ENCODE results near the gene ZNF385C.
"Not testable (repeated sequence)": the region's sequence is repeated elsewhere in the genome, so short reads cannot be mapped to it uniquely, and the experiment has no call there.

Gene ZNF385C

DNA sequence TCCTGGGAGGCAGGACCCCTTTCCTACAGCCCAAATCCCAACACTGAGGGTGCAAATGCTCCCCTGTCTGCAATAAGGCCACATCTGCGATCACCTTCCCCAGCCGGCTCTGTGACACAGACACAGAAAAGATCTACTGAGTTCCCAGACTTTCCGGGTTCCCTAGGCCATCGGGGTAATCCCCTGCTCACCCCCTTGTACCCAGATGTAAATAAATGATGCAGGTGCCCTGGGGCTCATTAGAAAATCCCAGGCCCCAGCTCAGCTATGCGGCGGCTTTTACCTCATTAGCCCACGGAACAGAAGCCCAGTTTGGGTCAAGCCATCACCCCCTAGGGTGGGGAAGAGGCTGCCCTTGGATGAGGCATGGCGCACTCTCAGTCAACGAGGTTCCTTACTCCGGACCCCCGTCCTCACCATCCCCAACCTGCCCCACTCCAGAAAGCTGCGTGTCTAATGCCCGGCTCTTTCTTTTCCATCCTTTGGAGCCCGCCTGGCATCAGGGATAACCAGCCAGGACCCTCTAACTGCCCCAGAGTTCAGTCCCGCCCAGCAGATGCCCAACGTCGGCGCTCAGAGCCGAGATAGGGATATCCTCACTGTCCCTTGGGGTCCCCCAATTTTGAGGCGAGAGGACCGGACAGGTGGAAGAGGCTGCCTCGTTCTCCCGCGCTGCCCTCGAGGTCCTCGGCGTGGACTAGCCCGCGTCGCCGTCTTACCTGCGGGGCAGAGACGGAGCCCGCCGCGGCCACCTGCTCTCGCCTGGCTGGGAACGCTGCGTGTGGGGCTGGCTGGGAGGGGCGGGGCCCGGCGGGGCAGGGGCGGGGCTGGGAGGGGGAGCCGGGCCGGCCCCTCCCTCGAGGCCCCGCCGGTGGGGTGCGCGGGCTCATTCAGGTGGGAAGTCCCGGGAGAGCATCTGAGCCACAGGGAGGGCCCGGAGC, at the start of gene ZNF385C:
TSS of gene ZNF385C (minus strand) at position 783 of the 941 bp plus-strand sequence. CDS start 35,417 bp downstream, outside the sequence.
- no peak for DNase-seq

DNA sequence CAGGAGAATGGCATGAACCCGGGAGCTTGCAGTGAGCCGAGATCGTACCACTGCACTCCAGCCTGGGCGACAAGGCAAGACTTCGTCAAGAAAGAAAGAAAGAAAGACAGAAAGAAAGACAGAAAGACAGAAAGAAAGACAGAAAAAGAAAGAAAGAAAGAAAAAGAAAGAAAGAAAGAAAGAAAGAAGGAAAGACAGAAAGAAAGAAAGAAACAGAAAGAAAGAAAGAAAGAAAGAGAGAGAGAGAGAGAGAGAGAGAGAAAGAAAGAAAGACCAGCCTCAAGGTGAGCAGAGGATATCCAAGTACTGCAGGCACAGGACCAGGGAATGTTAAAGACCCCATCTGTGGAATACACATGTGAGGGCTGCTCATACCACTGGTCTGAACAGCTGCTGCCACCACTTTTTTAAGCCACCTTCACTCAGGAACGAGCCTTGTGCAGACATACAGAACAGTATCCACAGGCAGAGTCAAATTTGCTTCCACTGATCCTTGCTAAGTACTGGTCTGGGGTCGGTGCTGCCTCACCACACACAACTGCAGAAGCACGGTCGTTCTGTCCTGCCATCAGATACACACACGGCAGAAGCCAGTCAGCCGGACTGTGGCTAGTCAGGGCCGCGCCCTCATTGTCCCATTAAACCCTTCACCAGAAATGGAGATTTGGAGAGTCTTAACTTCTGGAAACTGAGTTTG, 48.8 kb upstream of the ZNF385C start:
- no peak for DNase-seq

- not testable (repeated sequence) for DNase-seq
These were observed 44.9 kb upstream of the ZNF385C start for GRCh38 chr17:42143138-42143537.

- DNase-seq = no peak
These were observed 44.2 kb upstream of the ZNF385C start for GRCh38 chr17:42142371-42142896.

GRCh38 chr17:42141382-42141781, 43.1 kb upstream of the ZNF385C start:
- DNase-seq = no peak

DNA sequence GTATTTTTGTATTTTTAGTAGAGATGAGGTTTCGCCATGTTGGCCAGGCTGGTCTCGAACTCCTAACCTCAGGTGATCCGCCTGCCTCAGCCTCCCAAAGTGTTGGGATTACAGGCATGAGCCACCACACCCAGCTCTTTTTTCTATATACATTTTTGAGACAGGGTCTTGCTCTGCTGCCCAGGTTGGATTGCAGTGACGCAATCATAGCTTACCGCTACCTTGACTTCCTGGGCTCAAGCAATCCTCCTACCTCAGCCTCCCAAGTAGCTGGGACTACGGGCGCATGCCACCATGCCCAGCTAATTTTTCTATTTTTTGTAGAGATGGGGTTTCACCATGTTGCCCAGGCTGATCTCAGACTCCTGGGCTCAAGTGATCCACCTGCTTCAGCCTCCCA, 42.4 kb upstream of the ZNF385C start:
- DNase-seq = not testable (repeated sequence)

DNA sequence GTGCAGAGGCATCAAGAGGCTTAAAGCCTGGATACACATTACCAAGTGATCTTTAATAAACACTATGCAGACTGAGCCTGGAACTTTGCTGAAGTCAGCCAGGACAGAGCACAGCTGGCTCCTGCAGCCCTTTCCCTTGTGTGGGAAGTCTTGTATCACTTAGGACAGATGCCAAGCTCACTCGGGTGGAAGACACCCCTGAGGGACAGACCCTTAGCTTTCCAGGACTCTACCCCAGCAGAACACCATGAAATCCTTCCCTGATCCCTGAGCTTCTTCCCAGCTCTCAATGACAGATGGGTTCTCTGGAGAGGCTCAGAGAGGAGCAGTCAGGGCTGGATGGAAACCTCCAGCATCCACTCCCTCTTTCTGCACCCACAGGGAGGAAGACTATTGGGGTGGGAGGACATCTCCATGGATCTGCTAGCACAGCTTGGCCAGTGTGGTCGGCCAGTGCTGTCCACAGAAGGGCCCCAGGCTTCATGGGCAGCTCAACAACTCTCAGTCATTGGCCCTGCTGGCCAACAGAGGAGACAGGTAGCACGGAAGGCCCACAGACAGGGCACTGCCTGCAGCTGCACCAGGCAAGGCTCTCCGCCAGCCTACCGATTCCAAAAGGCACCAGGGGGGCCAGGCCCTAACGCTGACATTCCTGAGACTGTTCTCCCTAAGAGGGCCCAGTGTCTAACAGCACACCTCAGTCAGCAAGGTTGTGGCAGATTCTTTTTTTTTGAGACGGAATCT, 40.6 kb upstream of the ZNF385C start:
- DNase-seq = no peak

DNA sequence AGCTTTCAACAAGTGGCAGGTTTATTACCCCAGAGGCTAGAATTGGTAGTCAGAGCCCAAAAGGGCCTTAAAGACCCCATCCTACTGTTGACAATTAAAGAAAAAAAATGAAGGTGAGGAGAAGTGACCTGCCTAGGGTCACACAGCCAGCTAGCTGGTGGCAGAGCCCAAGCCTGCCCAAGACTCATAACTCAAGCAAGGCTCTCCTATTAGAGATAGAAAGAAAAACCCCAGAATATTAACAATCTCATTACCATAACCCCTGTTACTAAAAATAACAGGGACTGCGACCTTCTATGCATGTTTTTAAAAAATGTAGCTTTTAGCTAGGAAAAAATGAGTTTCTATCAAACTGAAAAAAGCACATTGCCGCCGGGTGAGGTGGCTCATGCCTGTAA, 38.4 kb upstream of the ZNF385C start:
- DNase-seq = no peak

GRCh38 chr17:42135664-42136653, 37.7 kb upstream of the ZNF385C start:
- no peak for DNase-seq

DNA sequence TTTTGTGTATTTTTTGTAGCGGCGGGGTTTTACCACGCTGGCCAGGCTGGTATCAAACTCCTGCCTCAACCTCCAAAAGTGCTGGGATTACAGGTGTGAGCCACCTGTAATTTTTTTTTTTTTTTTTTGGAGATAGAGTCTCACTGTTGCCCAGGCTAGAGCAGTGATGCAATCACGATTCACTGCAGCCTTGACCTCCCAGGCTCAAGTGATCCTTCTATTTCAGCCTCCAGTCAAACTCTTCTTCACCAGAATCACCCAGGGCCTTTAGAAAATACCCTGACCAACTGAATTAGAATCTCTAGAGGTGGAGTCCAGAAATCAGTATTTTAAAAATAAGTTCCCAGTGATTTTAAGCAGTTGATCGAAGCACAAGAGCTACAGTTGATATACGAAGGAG, 36.9 kb upstream of the ZNF385C start:
- DNase-seq = no peak

DNA sequence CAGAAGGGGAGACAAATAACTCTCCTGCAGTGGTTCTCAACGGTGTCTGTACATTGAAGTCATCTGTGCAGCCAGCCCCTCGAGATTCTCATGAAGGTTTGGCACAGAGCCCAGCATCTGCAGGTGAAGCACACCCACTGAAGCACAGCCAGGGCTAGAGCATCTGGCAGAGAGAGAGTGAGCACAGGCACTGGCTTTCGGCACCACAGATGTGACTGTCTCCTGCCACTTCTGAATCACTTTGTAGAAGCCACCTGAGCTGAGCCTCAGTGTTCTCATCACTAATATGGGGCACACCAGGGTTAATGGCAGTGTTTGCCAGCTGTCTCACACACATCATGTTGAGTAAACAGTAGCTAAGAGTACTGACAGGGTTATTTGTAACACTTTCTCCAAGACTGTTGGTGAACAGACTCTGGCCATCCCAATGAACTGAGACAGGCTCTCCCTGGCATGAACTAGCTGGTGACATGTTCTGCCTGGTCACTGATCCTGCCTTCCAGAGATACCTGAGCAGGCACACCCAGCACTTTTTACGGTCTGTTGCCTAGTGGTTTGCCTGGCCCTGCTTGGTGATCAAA, 35.3 kb upstream of the ZNF385C start:
- peak; percentile 31 for DNase-seq

- DNase-seq = peak; percentile 63
These were observed 34.7 kb upstream of the ZNF385C start for GRCh38 chr17:42132941-42133340.

DNA sequence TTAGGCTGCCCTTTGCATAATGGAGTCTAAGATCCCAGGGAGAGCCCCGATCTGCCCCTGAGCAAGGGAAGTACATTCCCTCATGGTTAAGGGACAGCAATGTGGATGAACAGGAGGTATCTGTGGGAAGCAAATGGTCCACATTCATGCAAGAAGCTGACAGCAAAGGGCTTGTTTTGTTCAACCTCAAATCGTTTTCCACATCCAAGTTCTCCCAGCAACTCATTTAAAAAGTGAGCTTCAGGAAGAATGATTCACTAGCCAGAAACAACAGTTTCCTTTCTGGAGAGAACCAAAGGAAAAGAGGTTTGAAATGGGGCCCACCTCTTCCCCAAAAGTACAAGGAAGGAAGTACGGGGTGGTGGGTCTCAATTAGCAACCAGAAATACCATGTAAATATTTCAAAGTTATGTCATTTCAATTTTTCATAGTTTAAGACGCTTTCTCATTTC, 33.7 kb upstream of the ZNF385C start:
- DNase-seq = no peak

- no peak for DNase-seq
These were observed 33.0 kb upstream of the ZNF385C start for GRCh38 chr17:42131232-42131631.

- no peak for DNase-seq
These were observed 32.1 kb upstream of the ZNF385C start for GRCh38 chr17:42130310-42130936.

- no peak for DNase-seq
These were observed 31.0 kb upstream of the ZNF385C start for GRCh38 chr17:42129109-42129837.

- DNase-seq = no peak
These were observed 29.1 kb upstream of the ZNF385C start for GRCh38 chr17:42127414-42127813.

DNA sequence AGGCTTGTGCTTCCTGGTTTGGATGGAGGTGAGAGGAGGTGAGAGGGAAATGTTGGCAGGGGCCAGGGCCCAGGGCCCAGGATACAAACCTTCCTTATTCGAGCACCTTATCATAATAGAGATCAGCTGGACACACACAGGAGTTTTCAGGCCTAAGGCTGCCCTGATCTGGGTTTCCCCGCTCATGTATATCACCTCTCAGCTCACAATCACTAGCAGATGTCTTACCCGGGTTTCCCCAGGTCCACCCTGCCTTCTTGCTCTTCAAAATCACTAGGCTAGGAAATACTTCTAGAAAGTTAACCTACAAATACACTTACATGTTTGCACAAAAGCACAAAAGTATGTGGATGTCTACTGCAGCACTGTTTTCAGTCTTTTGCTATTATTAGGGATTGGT, 28.6 kb upstream of the ZNF385C start:
- no peak for DNase-seq

- no peak for DNase-seq
These were observed 27.3 kb upstream of the ZNF385C start for GRCh38 chr17:42125565-42125964.

GRCh38 chr17:42124256-42124655, 26.0 kb upstream of the ZNF385C start:
- no peak for DNase-seq
